GM10847 (cell line): ENCODE measurements around the gene AP3B2.

Experiments
- POLR2A ChIP-seq: IDR thresholded peaks from 2 replicates; pipeline ENCODE4 v1.6.1; 2011; ENCODE audit not compliant: insufficient read length; ENCODE audit errors: extremely low read depth

Gene AP3B2, protein sequence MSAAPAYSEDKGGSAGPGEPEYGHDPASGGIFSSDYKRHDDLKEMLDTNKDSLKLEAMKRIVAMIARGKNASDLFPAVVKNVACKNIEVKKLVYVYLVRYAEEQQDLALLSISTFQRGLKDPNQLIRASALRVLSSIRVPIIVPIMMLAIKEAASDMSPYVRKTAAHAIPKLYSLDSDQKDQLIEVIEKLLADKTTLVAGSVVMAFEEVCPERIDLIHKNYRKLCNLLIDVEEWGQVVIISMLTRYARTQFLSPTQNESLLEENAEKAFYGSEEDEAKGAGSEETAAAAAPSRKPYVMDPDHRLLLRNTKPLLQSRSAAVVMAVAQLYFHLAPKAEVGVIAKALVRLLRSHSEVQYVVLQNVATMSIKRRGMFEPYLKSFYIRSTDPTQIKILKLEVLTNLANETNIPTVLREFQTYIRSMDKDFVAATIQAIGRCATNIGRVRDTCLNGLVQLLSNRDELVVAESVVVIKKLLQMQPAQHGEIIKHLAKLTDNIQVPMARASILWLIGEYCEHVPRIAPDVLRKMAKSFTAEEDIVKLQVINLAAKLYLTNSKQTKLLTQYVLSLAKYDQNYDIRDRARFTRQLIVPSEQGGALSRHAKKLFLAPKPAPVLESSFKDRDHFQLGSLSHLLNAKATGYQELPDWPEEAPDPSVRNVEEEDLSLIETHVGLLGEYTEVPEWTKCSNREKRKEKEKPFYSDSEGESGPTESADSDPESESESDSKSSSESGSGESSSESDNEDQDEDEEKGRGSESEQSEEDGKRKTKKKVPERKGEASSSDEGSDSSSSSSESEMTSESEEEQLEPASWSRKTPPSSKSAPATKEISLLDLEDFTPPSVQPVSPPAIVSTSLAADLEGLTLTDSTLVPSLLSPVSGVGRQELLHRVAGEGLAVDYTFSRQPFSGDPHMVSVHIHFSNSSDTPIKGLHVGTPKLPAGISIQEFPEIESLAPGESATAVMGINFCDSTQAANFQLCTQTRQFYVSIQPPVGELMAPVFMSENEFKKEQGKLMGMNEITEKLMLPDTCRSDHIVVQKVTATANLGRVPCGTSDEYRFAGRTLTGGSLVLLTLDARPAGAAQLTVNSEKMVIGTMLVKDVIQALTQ

GRCh38 chr15:82709421-82710207 lies at the start of gene AP3B2:
Gene AP3B2, minus strand, starts transcription at chr15:82709875. Its CDS starts 169 bp downstream, at chr15:82709706.
- TF ChIP-seq POLR2A: no peak

DNA sequence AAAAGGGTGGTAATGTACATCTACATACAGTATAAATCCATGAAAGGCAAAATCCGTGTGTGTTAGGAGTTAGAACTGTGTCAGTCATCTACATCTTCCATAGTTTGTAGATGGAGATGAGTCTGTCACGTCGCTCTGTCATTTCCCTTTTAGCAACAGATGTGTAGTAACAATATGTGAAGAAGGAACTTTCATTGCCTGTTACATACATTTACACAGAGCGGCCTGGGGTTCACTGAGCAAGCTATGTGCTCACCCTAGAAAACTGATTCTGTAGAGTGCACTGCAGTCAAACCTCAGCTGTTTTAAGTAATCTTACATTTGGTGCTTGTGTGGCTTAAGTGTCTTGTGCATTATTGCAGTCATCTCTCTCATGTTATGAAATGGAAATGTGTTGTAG lies 41.6 kb upstream of the AP3B2 start:
- TF ChIP-seq POLR2A: no peak

DNA sequence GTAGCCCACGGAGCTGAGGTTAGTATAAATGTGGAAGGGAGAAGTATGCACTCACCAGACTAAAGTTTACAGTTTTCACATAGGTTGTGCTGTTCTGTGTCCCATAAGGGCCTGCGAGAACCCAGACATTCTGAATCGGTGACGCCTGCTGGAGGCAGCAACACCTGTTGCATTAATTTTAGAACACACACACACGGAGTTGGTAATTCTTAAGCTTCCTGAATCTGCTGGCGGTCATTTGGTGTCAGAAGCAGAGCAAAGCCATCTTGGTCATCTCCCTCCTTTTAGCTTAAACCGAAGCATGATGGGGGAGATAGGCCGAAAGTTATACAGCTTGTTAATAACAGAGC lies 41.1 kb upstream of the AP3B2 start:
- TF ChIP-seq POLR2A: no peak

DNA sequence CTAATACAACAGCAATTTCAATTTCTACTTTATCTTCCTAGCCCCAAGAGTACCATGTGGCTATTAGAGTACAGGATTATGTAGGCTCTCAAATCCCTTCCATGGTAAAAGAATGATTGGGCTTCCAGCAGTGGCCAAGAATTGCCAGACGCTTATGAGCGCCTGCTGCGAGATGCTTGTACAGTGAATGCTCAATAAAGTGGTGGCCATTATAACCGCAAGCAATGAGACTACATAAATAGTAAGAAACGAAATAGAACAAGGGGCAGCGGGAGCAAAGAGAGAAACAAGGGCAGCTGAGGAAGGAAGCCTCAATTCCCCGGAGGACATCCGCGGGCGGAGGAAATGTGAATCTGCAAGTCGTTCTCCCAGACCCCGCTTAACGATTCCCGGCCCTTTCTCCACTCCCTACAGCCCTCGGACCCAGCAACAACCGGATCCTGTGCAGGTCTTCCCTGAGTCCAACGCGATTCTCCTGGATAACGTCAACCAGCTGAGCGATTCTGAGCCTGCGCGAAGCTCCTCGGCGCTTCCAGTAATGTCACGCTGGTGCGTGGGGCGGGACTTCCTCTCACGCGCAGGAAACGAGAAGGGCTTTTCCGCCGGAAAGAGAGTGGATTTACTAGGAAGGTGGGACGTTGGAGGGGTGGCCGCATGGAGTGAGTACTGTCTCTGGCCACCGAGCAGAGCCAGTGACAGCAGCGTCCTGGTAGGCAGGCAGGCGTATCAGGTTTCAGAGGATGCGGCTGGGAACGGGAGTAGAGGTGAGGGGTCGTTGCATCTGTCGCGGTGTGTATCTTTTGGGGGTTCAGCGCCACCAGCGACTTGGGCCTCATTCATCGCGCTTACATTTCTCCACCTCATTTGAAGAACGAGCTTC lies 40.5 kb upstream of the AP3B2 start:
- TF ChIP-seq POLR2A: peak; percentile 86

GRCh38 chr15:82748315-82748714 lies 38.6 kb upstream of the AP3B2 start:
- no peak for TF ChIP-seq POLR2A

DNA sequence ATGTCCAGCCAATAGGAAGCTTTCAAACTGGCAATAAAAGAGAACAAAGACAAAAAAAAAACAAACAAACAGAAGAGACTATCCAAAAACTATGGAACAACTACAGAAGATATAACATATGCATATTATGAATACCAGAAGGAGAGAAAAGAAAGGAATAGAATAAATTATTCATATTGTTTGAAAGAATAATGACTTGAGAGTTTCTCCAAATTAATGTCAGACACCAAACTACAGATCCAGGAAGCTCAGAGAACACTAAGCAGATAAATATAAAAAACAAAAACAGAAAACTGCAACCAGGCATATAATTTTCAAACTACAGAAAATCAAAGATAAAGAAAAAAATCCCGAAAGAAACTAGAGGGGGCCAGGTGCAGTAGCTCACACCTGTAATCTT lies 34.1 kb upstream of the AP3B2 start:
- TF ChIP-seq POLR2A: no peak

- TF ChIP-seq POLR2A: no peak
Measured at GRCh38 chr15:82742134-82742533, 32.5 kb upstream of the AP3B2 start.

GRCh38 chr15:82739086-82739485 lies 29.4 kb upstream of the AP3B2 start:
- no peak for TF ChIP-seq POLR2A

DNA sequence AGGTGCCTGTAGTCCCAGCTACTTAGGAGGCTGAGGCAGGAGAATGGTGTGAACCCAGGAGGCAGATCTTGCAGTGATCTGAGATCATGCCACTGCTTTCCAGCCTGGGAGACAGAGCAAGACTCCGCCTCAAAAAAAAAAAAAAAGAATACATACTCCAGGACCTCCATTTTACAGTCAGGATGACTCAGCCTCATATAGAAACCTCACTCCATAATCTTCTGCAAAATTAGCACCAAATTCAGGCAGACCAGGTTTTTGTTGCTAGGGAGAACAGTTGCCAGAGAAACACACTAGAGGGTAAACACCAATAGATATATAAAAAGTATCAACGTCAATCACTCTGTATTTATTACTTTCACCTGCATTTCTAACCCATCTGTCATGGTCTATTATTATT lies 28.3 kb upstream of the AP3B2 start:
- no peak for TF ChIP-seq POLR2A

GRCh38 chr15:82731527-82731926 lies 21.9 kb upstream of the AP3B2 start:
- TF ChIP-seq POLR2A: no peak

DNA sequence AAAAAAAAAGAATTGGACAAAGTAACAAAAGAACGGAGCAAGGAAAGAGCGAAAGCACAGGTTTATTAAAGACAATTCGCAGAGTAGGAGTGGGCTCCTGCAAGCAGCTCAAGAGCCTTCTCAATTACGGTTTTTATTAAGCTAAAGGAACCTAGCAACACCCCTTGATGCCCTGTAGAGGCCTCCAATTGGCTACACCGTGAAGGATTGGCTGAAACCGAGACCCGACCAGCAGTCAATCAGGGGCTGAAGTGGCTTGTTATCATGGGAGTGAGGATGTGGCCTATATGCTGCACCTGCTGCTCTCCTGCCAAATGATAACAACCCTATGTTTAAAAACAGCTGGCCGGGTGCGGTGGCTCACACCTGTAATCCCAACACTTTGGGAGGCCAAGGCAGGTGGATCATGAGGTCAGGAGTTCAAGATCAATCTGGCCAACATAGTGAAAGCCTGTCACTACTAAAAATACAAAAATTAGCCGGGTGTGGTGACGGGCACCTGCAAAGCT lies 20.4 kb upstream of the AP3B2 start:
- TF ChIP-seq POLR2A: no peak

- no peak for TF ChIP-seq POLR2A
Measured at GRCh38 chr15:82726816-82727215, 17.1 kb upstream of the AP3B2 start.

GRCh38 chr15:82715003-82715402 lies 5.3 kb upstream of the AP3B2 start:
- TF ChIP-seq POLR2A: no peak

- no peak for TF ChIP-seq POLR2A
Measured at GRCh38 chr15:82714016-82714415, 4.3 kb upstream of the AP3B2 start.
